GM12878 (cell line): ENCODE measurements around the gene WDR12. TPM values are rescaled to one million over a fixed set of nuclear protein-coding genes. Genes with fewer than 3 reads are reported as not detected.
"Not testable (repeated sequence)": the region's sequence is repeated elsewhere in the genome, so short reads cannot be mapped to it uniquely, and the experiment has no call there.

Experiments used
- ATAC-seq: fragments of 200-7000 bp; cut with Tn5 transposase; 3 replicates; pipeline ENCODE4 v1.9.1; 2020; ENCODE audit warnings: mild to moderate bottlenecking, moderate library complexity
- BruUV-seq: library from RNA; stranded (reverse); fragments of 400-500 nt; replicated peaks from 2 replicates; lab custom pipeline; 2021; lab: Mats Ljungman, UMichigan
- CTCF ChIA-PET: fragments of 300-600 bp; sonication (Branson Sonifier 250); formaldehyde crosslinking; extraction: SDS; loops from one replicate; lab custom pipeline; 2021; ENCODE audit warnings: inconsistent platforms; lab: Yijun Ruan, JAX
- POLR2A ChIA-PET: fragments of 350-600 bp; formaldehyde crosslinking; extraction: SDS; loops from one replicate; lab custom pipeline; 2021; ENCODE audit warnings: inconsistent platforms; lab: Charles Lee
- RAD21 ChIA-PET: fragments of 300-600 bp; sonication (Branson Sonifier 250); formaldehyde crosslinking; loops from one replicate; lab custom pipeline; 2023; ENCODE audit warnings: antibody characterized with exemption; ENCODE audit not compliant: unreplicated experiment; lab: Charles Lee
- SMC1A ChIA-PET: fragments of 300-600 bp; sonication (Branson Sonifier 250); formaldehyde crosslinking; loops from one replicate; lab custom pipeline; 2023; ENCODE audit not compliant: unreplicated experiment, uncharacterized antibody; lab: Charles Lee
- DNase-seq: peaks from one replicate; pipeline ENCODE4 v3.0.0-alpha.2; 2011; ENCODE audit warnings: low read depth, low spot score
- FAIRE-seq: peaks from 3 replicates; lab custom pipeline; 2011; peaks lifted over from hg19 to GRCh38; lab: Jason Lieb, UNC
- H2AFZ ChIP-seq: 2 replicates; pipeline ENCODE4 v1.6.0; 2011; ENCODE audit warnings: low read depth, low read length, control low read depth; ENCODE audit not compliant: control insufficient read depth
- H3K27ac ChIP-seq: 2 replicates; pipeline ENCODE4 v1.5.1; 2011; ENCODE audit warnings: control low read depth; ENCODE audit not compliant: control insufficient read depth, insufficient read depth
- H3K27me3 ChIP-seq, 2 experiments: replicated peaks in 1 of 2; 2 replicates each; pipeline versions ENCODE4 v1.6.0 to v1.6.1; 2011; ENCODE audit warnings: low read length in 1 of 2; ENCODE audit not compliant: control insufficient read depth in 2 of 2, insufficient read depth in 2 of 2
- H3K36me3 ChIP-seq, 2 experiments: 2 replicates each; pipeline ENCODE4 v1.5.1; 2011; ENCODE audit warnings: low read length in 1 of 2; ENCODE audit not compliant: control insufficient read depth in 2 of 2, insufficient read depth in 2 of 2
- H3K4me1 ChIP-seq: 2 replicates; pipeline ENCODE4 v1.6.1; 2011; ENCODE audit warnings: mild to moderate bottlenecking, low read length, moderate library complexity, mixed read lengths; ENCODE audit not compliant: control insufficient read depth, insufficient read depth
- H3K4me2 ChIP-seq: 2 replicates; pipeline ENCODE4 v1.6.0; 2011; ENCODE audit warnings: control low read depth; ENCODE audit not compliant: control insufficient read depth, insufficient read depth
- H3K4me3 ChIP-seq: fragments of 200-600 bp; sonication (generic); 2 replicates; pipeline ENCODE4 v1.5.1; 2016
- H3K79me2 ChIP-seq: 2 replicates; pipeline ENCODE4 v1.6.0; 2011; ENCODE audit warnings: low read length; ENCODE audit not compliant: control insufficient read depth, insufficient read depth
- H3K9ac ChIP-seq: 2 replicates; pipeline ENCODE4 v1.8.0; 2011; ENCODE audit warnings: low read length, control low read depth, mixed read lengths; ENCODE audit not compliant: control insufficient read depth, insufficient read depth
- H3K9me3 ChIP-seq: replicated peaks from 3 replicates; pipeline ENCODE4 v1.5.1; 2011; ENCODE audit warnings: mild to moderate bottlenecking, low read length; ENCODE audit not compliant: control insufficient read depth, insufficient read depth
- H4K20me1 ChIP-seq: 2 replicates; pipeline ENCODE4 v1.6.0; 2011; ENCODE audit not compliant: control insufficient read depth, insufficient read depth
- DPF2 ChIP-seq: fragments of 450-650 bp; IDR thresholded peaks from 2 replicates; pipeline ENCODE4 v1.6.1; 2017; ENCODE audit warnings: mild to moderate bottlenecking
- E4F1 ChIP-seq: fragments of 450-650 bp; IDR thresholded peaks from 2 replicates; pipeline ENCODE4 v1.6.1; 2018; ENCODE audit warnings: borderline replicate concordance, mild to moderate bottlenecking; ENCODE audit not compliant: partially characterized antibody
- IKZF1 ChIP-seq: fragments of 450-650 bp; conservative IDR thresholded peaks from 2 replicates; pipeline ENCODE4 v1.6.1; 2017; ENCODE audit warnings: antibody characterized with exemption, mild to moderate bottlenecking
- JUNB ChIP-seq: IDR thresholded peaks from 2 replicates; pipeline ENCODE4 v1.6.1; 2016; ENCODE audit warnings: antibody characterized with exemption, mild to moderate bottlenecking
- KAT2A ChIP-seq: conservative IDR thresholded peaks from 2 replicates; pipeline ENCODE4 v1.6.1; 2011; ENCODE audit warnings: low read depth, low read length; ENCODE audit not compliant: control insufficient read depth
- MTA2 ChIP-seq: fragments of 450-650 bp; IDR thresholded peaks from 2 replicates; pipeline ENCODE4 v1.6.1; 2016; ENCODE audit warnings: low read depth, mild to moderate bottlenecking, moderate library complexity
- NR2F1 ChIP-seq: fragments of 450-650 bp; conservative IDR thresholded peaks from 2 replicates; pipeline ENCODE4 v1.6.1; 2017; ENCODE audit warnings: mild to moderate bottlenecking
- POLR2AphosphoS5 ChIP-seq: IDR thresholded peaks from 2 replicates; pipeline ENCODE4 v1.6.1; 2011; ENCODE audit warnings: mild to moderate bottlenecking, low read length, inconsistent platforms
- RCOR1 ChIP-seq: conservative IDR thresholded peaks from 2 replicates; pipeline ENCODE4 v1.6.1; 2012; ENCODE audit warnings: low read depth, low read length, improper control_type of control experiment
- RELA ChIP-seq: fragments of 450-650 bp; IDR thresholded peaks from 2 replicates; pipeline ENCODE4 v1.8.0; 2014; ENCODE audit warnings: borderline replicate concordance; ENCODE audit not compliant: partially characterized antibody
- RFX5 ChIP-seq: IDR thresholded peaks from 2 replicates; pipeline ENCODE4 v1.6.1; 2011; ENCODE audit warnings: low read depth, low read length, improper control_type of control experiment
- SMAD5 ChIP-seq: IDR thresholded peaks from 2 replicates; pipeline ENCODE4 v1.6.1; 2016; ENCODE audit warnings: antibody characterized with exemption, low read depth
- ZNF217 ChIP-seq: fragments of 450-650 bp; IDR thresholded peaks from 2 replicates; pipeline ENCODE4 v1.6.1; 2017; ENCODE audit warnings: antibody characterized with exemption, mild to moderate bottlenecking
- WGBS: methylation state at CpG from one replicate; pipeline ENCODE4 v1.1.6; 2016; ENCODE audit warnings: low lambda C conversion rate; ENCODE audit not compliant: insufficient replicate concordance, insufficient coverage; ENCODE audit errors: missing lambda C conversion rate; 5-methylcytosine and 5-hydroxymethylcytosine counted together
- in situ Hi-C: fragments of 300-500 bp; cut with MboI; formaldehyde crosslinking; loops from 9 replicates; pipeline ENCODE4 v1.14.3; 2018; ENCODE audit warnings: mixed read lengths
- intact Hi-C: fragments of 100-400 bp; cut with micrococcal nuclease; formaldehyde crosslinking; loops from one replicate; pipeline ENCODE4 v1.14.2; 2022; ENCODE audit not compliant: unreplicated experiment
- polyA plus RNA-seq, 11 experiments: library from polyadenylated mRNA; depleted of rRNA in 4 of 11; unstranded in 6 of 11; stranded (reverse) in 5 of 11; fragments of >200 nt; fragmentation: Nextera tagmentation in 4 of 11; fragmentation: Illumina TruSeq in 1 of 11; extraction: Ambion mirVana in 4 of 11; extraction: Trizol in 1 of 11; gene quantifications; 1 replicate in 1 of 11; 2 replicates in 10 of 11; pipeline versions ENCODE4 v1.2.1 to v1.2.3, GENCODE V29; 2011 to 2016; ENCODE audit warnings: inconsistent platforms in 2 of 11, missing spikeins in 2 of 11, low read depth in 1 of 11
- total RNA-seq, 4 experiments: library from RNA; depleted of rRNA in 3 of 4; stranded (reverse); fragments of >200 nt in 3 of 4; fragmentation: Illumina TruSeq in 1 of 4; extraction: Trizol in 1 of 4; gene quantifications; 2 replicates each; pipeline versions ENCODE4 v1.2.1 to v1.2.3, GENCODE V29; 2013 to 2021

The WDR12 gene
- total and polyA plus RNA-seq, 10 of the 15 experiments (the other 5 are each of a cell fraction or from before 2014, with no cell fraction given) = 52.9 to 256 (median 108) TPM

- FAIRE-seq (peak; percentile 31), ATAC-seq (peak; percentile 84)
- H3K4me3 ChIP-seq = peak overlapping the region; percentile 95
- SMC1A ChIA-PET, H3K27me3 ChIP-seq, BruUV-seq, intact Hi-C loops, H3K4me1 ChIP-seq, H4K20me1 ChIP-seq, DNase-seq, H3K36me3 ChIP-seq, in situ Hi-C loops, H3K9me3 ChIP-seq: not testable (repeated sequence)
- peaks cover 41% of the 10 kb centered on the region for H3K79me2 ChIP-seq
- peak overlapping the region; percentile 63 for H3K4me2 ChIP-seq
- CTCF ChIA-PET = interaction anchor here (1.3 kb wide), 1 partner anchor 105 kb away, joined by 5 read pairs; no protein-coding TSS in a partner anchor
- peak overlapping the region; percentile 93 for H3K27ac ChIP-seq
- peak overlapping the region; percentile 99; the same call in 1 of the 2 replicates for H2AFZ ChIP-seq
- TF ChIP-seq NR2F1 = peak; percentile 99
- peak; percentile 38 for TF ChIP-seq RELA
- peak; percentile 43; the same call in 1 of the 2 replicates for TF ChIP-seq DPF2
- TF ChIP-seq SMAD5 = peak; percentile 1; the same call in 1 of the 2 replicates
- RAD21 ChIA-PET = interaction anchor here (1.0 to 2.2 kb wide), 5 partner anchors 54 to 326 kb away, joined by 3 to 12 read pairs (median 4); partner anchors contain the start of gene CYP20A1
- H3K9ac ChIP-seq = peak overlapping the region; percentile 88
- POLR2A ChIA-PET = interaction anchor here (0.7 to 1.7 kb wide), 3 partner anchors 106 to 326 kb away, joined by 3 to 11 read pairs (median 3); partner anchors contain the start of gene CYP20A1
- 3% methylated on average over 12 of the region's 49 CpGs for WGBS
These were observed 1.1 kb upstream of the WDR12 start for GRCh38 chr2:202912342-202913201.

GRCh38 chr2:202911203-202911511 lies 316 bp downstream of the WDR12 start:
- 0% methylated on average over 8 of the region's 8 CpGs for WGBS
- peak; percentile 16 for ATAC-seq
- intact Hi-C loops = loop anchor here (2.0 kb wide), 2 partner anchors 104 to 328 kb away; partner anchors contain the start of genes CYP20A1 and NBEAL1
- TF ChIP-seq RELA (no peak), IKZF1 (no peak), POLR2AphosphoS5 (no peak), RCOR1 (no peak), E4F1 (no peak), MTA2 (no peak), JUNB (no peak), RFX5 (no peak), ZNF217 (no peak), KAT2A (no peak)

More at GRCh38 chr2:202911203-202911511, 316 bp downstream of the WDR12 start:
- peak overlapping the region; percentile 93 for H3K27ac ChIP-seq
- SMC1A ChIA-PET = interaction anchor here (0.6 to 2.1 kb wide), 17 partner anchors 22 to 887 kb away, joined by 3 to 10 read pairs (median 4); partner anchors contain the start of genes ICA1L and NBEAL1
- BruUV-seq = TSS peak; percentile 63
- H3K9me3 ChIP-seq = no peaks in the 10 kb centered on the region; the same call in 2 of the 3 replicates
- POLR2A ChIA-PET = interaction anchor here (0.7 to 2.2 kb wide), 8 partner anchors 8 to 330 kb away, joined by 3 to 11 read pairs (median 3); partner anchors contain the start of genes CYP20A1 and ICA1L
- no peaks in the 10 kb centered on the region for H3K36me3 ChIP-seq
- DNase-seq = no peak
- CTCF ChIA-PET = interaction anchor here (0.6 to 1.6 kb wide), 6 partner anchors 41 to 329 kb away, joined by 3 to 11 read pairs (median 3); no protein-coding TSS in a partner anchor
- H3K9ac ChIP-seq = peak overlapping the region; percentile 88
- H3K27me3 ChIP-seq = no peaks in the 10 kb centered on the region
- peaks cover 5% of the 10 kb centered on the region for H3K4me1 ChIP-seq
- H3K79me2 ChIP-seq = peaks cover 42% of the 10 kb centered on the region
- H4K20me1 ChIP-seq = no peaks in the 10 kb centered on the region
- peak overlapping the region; percentile 99 for H2AFZ ChIP-seq
- H3K4me2 ChIP-seq = peak overlapping the region; percentile 69
- RAD21 ChIA-PET = interaction anchor here (1.0 to 2.2 kb wide), 5 partner anchors 51 to 328 kb away, joined by 3 to 12 read pairs (median 4); partner anchors contain the start of gene CYP20A1
- FAIRE-seq = no peak
- in situ Hi-C loops = no loop called here
- H3K4me3 ChIP-seq = peak overlapping the region; percentile 95
